SHP77 treated with DMSO at 0.1 percent for 48 hours (cell line): ENCODE data around the gene ZNF354C.

Source experiments
- DNase-seq: peaks from one replicate; lab custom pipeline; 2025; lab: John Stamatoyannopoulos, UW

Gene ZNF354C

GRCh38 chr5:179113945-179114641 is 53.9 kb downstream of the ZNF354C start:
- DNase-seq: no peak

- DNase-seq: no peak
Observed at GRCh38 chr5:179114756-179115155, 54.6 kb downstream of the ZNF354C start.

DNA sequence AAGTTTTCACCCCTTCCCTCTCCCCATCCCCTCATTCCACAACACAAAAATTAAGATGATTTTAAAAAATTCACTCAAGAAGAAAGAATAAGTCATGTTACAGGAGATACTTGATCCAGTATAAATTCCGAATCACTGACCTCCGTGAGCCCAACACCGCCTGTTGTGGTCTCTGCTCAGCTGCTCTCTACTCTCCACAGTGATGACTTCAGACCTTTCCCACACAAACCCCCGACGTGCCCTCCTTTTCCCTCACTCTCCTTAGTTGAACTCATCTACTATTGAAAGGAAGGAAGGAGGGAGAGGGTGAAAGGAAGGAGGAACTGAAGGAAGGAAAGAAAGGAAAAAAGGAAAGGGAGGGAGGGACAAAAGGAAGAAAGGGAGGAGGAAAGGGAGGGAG is 55.1 kb downstream of the ZNF354C start:
- no peak for DNase-seq

DNA sequence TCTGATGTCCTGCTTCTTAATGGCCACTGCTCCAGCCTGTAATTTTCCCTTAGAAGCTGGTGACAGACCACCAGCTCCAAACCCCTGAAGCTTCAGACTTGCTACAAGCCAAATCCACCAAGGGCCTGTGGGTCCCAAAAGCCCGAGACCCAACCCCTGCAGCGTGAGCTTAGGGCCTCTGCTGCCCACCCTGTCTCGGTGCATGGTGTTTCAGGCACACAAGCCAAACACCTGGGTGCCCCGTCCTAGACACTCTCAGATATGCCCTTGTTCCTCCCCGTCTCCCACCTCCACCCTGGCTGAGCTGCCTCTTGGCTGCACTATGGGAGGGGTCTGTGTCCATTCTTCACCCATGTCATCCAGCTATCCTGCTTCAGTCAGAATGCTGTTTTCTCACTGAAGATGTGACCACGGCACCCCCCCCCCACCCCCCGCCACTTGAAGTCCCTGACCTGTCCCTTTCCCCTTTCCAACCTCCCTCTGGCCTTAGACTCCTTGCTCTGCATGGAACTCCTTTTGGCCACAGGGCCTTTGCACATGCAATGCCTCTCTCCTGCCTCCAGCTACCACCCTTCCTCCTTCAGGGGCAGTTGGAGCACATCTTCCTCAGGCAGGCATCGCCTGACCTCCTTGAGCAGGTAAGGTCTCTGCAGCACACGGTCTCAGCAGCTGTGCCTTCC is 55.8 kb downstream of the ZNF354C start:
- no peak for DNase-seq

GRCh38 chr5:179118338-179118737 is 58.2 kb downstream of the ZNF354C start:
- DNase-seq: no peak

DNA sequence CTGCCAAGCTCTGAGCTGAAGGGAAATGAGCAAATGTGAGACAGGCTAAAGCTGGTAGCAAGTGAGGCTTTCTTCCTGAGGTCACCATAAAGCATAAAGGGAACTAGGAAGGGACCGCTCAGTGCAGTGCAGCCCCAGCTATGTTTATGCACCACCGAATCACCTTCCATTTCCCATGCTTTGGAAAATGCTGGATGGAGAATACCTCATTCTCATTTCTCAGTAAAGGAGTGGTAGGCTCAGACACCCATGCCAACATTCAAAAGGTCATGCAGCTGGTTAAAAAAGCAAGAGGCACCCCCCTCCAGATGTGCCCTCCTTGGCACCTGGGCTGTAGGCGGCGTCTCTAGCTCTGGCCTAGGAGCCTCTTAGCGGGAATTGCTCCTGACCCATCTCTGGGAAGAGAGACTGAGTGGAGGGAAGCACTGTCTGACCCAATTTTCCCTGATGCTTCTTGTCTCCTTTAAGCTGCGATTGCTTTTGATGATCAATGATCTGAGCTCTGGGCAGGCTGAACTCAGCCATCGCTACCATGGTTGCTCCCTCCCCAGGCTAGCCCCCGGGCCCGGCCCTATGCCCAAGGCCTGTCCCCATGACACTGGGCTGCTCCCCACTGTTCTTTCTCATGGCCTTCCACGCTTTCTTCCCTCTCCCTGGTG is 58.7 kb downstream of the ZNF354C start:
- no peak for DNase-seq

- no peak for DNase-seq
Observed at GRCh38 chr5:179119415-179120170, 59.4 kb downstream of the ZNF354C start.

DNA sequence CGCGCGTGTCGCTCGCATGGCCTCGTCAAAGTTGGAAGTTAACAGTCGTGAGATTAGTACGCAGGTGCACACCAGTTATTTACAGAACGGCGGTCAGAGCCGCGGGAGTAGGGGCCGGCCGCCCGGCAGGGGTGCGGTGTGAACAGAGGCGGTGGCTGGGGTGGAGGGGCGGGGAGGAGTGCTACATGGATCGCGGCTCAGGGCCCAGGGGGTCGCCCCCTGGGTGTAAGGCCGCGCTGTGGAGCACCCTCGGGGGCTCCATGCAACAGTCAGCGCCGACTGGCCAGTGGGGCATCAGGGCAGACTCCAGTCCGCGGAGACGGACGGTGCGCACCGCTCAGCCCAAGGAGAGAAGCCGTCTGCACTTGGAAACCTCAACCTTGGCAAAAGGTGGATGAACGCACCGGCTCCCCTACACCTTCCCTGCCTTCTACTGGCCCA is 60.3 kb downstream of the ZNF354C start:
- DNase-seq: no peak

GRCh38 chr5:179120951-179121666 is 60.9 kb downstream of the ZNF354C start:
- no peak for DNase-seq

- DNase-seq: no peak
Observed at GRCh38 chr5:179121667-179122111, 61.5 kb downstream of the ZNF354C start.

GRCh38 chr5:179122411-179123108 is 62.4 kb downstream of the ZNF354C start:
- no peak for DNase-seq

- no peak for DNase-seq
Observed at GRCh38 chr5:179123109-179123426, 62.9 kb downstream of the ZNF354C start.

DNA sequence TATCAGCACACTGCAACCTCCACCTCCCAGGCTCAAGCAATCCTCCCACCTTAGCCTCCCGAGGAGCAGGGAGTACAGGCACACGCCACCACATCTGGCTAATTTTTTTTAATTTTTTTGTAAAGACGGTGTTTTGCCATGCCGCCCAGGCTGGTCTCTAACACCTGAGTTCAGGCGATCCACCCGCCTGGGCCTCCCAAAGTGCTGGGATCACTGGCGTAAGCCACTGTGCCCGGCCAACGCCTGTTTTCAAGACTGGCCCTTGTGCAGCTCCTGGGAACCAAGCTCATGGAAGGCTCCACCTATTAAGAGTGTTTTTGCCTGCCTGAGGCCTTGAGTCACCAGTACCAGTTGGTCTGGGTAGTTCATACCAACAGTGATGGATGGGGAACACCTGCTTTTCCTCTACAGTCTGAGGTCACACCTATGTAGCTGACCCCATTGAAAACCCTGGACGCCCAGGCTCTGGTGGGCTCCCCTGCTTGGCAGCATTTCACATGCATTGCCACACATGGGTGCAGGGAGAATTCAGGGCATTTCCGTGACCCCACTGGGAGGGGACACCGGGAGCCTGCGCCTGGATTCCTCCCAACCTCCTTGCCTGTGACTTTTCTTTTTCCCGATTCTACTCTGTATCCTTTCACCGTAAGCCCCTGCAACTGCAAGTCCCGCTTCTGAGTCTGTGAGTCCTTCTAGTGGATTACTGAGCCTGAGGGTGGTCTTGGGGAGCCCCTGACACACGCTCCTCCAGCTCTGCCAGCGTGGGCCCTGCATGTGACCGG is 63.5 kb downstream of the ZNF354C start:
- no peak for DNase-seq

DNA sequence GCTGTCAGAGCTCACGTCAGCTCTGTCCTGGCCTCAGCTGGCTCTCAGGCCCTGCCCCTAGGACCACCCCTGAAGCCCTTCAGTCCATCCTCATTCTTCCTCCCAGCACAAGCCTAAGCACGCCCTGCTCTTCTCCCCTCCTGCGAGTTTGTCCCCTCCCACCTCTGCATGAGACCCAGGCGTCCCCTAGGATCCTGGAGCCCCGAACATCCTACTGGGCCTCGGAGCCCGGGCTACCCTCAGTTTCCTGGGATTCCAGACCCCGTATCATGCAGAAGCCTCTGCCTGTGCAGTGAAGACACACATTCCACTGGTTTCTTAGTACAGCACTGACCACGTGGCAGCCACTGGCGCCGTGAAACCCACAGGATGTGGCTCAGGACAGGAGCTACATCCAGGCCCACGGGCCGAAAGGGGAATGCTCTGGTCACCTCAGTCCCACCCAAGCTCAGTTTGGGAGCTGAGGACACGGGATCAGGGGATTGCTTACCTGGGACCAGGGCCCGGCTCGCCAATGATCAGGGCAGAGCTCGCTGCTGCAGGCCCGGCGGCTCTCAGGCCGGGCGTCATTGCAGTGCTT is 64.2 kb downstream of the ZNF354C start:
- no peak for DNase-seq

- no peak for DNase-seq
Observed at GRCh38 chr5:179124853-179125788, 64.9 kb downstream of the ZNF354C start.

GRCh38 chr5:179125789-179126505 is 65.8 kb downstream of the ZNF354C start:
- no peak for DNase-seq

DNA sequence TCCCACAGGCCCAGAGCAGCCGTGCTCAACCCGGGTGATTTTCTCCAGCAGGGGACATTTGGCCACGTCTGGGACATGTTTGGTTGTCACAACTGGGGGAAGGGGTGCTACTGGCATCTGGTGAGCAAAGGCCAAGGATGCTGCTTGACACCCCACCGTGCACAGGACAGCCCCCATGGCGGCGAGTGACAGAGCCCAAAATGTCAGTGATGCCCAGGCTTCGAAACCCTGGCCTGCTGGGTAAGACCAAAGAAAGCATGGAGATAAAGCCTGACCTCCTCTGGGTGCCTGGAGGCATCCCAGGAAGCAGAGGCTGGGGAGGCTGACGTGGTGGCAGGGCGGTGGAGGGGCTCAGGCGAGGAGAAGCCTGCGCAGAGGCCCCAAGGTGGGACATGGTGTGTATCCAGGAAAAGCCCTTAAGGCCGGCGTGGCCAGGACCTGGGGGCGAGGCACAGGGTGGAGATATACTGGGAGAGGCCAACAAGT is 66.4 kb downstream of the ZNF354C start:
- DNase-seq: no peak
